Stimulated activated CD8-positive, alpha-beta memory T cell treated with anti-CD3 and anti-CD28 coated beads, Interleukin-2, amount 100 ng/mL, for 1 hour (primary cell): ENCODE data around the gene HLA-DOA.

Experiments used
- DNase-seq, 2 donors: peaks; one replicate each; pipeline ENCODE4 v3.0.0-alpha.2; 2020; ENCODE audit warnings: low read depth in 2 of 2

HLA-DOA gene

DNA sequence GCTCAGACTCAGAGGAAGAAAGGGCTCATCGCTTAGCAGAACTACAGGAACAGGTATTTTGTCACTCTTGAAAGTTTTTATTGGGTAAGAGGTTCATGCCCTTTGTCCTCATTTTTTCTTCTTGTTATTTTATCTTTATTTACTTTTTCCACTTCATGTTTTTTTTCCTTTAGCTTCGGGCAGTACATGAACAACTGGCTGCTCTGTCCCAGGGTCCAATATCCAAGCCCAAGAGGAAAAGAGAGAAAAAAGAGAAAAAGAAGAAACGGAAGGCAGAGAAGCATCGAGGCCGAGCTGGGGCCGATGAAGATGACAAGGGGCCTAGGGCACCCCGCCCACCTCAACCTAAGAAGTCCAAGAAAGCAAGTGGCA is 31.5 kb downstream of the HLA-DOA start:
- DNase-seq = no peak

DNA sequence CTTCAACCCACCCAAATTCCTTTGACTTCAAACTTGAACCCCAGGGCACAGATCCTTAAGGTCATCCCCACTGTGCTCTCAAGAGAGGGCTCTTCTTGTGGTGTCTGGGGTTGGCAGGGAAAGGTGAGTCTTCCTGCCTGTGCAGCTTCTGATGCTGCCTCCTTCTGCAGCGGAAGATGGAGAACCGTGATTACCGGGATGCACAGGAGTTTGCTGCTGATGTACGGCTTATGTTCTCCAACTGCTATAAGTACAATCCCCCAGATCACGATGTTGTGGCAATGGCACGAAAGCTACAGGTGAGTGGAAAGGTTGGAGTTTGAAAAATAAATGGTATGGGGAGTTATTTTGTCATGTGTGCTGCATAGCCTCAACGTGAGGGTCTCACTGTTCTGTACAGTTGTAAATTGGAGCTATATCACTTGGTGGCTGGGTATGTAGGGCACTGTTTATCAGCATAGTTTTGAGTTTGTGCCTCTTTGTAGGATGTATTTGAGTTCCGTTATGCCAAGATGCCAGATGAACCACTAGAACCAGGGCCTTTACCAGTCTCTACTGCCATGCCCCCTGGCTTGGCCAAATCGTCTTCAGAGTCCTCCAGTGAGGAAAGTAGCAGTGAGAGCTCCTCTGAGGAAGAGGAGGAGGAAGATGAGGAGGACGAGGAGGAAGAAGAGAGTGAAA is 32.0 kb downstream of the HLA-DOA start:
- no peak for DNase-seq

GRCh38 chr6:32976334-32977069 is 32.9 kb downstream of the HLA-DOA start:
- no peak for DNase-seq

DNA sequence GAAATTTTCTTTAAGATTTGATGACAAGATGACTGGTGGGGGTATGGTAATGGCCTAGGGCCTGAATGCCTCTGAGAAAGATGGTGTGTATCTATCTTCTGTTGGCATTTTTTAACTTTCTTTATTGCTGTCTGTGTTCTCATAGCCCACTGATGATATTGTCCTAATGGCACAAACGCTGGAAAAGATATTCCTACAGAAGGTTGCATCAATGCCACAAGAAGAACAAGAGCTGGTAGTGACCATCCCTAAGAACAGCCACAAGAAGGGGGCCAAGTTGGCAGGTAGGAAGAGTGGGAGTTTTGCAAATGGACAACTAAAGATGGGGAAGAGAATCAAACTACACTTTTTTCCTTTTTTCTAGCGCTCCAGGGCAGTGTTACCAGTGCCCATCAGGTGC is 33.5 kb downstream of the HLA-DOA start:
- no peak for DNase-seq

- DNase-seq = no peak
Observed at GRCh38 chr6:32974541-32975308, 34.7 kb downstream of the HLA-DOA start.

DNA sequence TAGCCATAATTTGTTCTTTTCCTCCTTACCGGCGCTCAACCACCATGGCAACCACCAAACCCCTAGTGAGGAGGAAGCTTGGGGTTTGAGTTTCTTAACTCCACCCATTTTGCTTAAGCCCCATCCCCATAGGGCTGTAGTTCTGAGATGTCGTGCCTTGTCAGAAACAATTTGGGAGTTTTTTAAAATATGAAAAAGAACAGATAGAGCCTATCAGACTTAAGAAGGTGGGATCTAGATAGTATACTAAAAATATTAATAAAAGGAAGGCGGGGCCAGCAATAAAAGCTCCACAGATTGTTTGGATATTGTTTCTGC is 35.4 kb downstream of the HLA-DOA start:
- DNase-seq = no peak

DNA sequence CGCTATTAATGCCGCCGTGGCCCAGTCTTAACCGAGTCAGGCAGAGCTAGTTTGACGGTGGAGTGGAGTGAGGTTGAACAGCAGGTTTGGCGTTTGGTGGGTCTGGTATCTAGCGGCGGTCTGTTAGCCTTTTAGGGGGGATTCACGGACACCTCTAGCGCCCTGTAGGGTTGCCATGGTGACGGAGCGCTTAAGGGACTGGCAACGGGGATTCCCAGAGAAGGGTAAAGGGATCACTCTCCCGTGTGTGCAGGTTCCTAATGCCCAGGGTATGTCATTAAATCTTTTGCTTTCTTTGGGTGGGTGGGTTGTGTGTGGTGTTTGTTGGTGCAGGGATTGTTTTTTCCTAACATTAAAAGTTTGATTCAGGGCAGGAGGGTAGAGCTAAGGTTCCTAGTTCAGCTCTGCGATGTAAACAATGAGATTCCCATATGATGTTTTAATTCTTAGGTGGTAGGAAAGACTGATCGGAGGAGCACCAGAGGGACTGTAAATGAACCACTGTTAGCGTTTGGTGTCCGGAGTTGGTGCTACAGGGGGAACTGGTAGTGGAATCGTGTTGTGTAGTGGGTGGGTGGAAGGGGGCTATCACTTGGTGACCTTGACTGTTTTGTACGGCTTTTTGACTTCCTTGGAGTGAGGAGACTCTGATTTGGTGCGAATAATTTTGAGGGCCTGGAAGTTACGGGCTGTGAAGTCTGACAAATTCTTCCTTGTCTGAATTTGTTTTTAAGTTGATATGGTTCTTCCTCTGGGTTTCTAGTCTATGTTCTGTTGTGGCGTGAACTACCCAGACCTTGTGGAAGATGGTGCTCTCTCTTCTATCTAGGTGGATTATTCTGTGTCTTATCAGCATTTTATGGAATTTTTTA is 36.0 kb downstream of the HLA-DOA start:
- DNase-seq = peak; percentile 18 to 45

- DNase-seq = peak; percentile 35 to 37
Observed at GRCh38 chr6:32972353-32973143, 36.8 kb downstream of the HLA-DOA start.

DNA sequence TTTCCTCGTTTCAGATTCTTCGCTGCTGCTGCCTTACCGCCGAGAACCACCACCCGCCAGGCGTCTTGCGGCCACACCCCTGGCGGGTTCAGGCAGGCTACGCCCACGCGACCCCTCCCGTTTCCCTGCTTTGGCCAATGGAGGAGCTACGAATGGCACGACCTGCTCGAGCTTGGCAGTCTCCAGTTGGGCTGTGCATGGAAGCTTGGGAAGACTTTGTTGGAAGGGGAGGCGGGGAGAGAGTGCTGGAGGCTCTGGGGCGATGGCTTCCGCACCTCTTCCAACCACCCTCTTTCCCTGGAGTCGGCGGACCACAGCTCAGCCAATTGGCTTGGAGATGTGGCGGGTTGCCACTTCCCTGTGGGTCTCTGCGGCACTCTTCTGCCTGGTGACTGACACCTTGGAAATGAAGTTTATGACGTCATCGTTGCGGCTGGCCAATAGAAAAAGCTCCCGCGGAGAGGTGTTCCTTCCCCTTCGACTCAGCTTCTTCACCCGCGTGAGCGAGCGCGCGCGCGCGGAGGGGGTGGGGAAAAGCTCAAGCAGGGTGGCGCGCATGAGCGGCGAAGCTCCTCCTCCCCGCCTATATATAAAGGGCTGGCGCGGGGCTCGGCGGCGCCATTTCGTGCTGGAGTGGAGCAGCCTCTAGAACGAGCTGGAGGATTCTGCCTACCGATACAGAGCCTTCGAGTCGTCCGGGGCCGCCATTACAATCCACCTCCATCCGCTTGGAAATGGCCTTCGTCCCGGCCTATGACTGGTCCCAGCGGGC is 37.6 kb downstream of the HLA-DOA start:
- DNase-seq = peak; percentile 100

- DNase-seq = no peak
Observed at GRCh38 chr6:32971242-32971580, 38.2 kb downstream of the HLA-DOA start.

GRCh38 chr6:32970413-32971241 is 38.8 kb downstream of the HLA-DOA start:
- peak; percentile 49 to 59 for DNase-seq

- DNase-seq = peak; percentile 17 to 51
Observed at GRCh38 chr6:32969685-32970412, 39.5 kb downstream of the HLA-DOA start.

DNA sequence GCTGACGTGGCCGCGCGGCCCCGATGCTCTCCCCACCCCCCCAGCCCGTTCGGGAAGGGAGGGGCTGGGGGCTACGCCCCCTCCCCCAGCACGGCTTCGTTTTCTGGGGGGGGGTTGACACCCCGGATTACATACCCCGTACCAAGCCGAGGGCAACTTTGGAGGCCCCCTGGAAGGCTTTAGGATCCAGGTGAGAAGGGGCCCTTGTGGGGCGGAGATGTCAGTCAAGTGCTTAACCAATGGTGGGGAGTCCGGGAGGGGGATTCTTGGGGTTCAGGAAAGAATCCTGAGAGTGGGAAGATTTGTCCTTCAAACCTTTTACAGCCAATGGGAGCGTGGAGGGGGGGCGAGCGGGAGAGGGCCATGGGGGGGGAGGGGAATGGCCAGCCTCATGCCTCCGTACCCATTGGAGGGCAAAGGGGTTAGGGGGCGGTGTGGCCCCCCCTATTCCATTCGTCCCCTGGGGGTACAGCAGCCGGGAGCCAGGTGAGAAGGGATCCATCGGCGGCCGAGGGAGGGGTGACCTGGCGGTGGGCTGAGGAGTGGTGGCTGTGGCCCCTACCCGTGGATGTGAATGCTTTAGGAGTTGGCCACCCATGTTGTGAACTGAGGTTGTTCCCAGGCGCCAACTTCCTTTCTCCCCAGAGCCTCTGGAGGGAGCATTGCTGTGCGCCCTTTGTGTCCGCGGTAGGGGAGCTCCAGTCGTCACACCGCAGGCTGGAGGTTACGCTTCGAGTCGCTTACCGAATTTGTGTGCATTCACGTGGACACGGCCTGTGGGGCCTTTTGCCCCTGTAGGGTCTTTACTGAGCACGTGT is 40.3 kb downstream of the HLA-DOA start:
- peak; percentile 27 to 33 for DNase-seq

- DNase-seq = peak; percentile 87 to 93
Observed at GRCh38 chr6:32968093-32968866, 41.1 kb downstream of the HLA-DOA start, which contains the start of gene BRD2. Gene BRD2 (plus strand): TSS chr6:32968594. CDS start chr6:32972899, 4,305 bp downstream.

GRCh38 chr6:32967151-32968091 is 42.0 kb downstream of the HLA-DOA start:
- DNase-seq = no peak

- no peak for DNase-seq
Observed at GRCh38 chr6:32964776-32965175, 44.6 kb downstream of the HLA-DOA start.
